Kasumi-1 (cell line): Measurements from ENCODE around the gene LPAR3.
A peak's percentile ranks its signal among the peaks of the same experiment; 100 is the strongest.

Source experiments
- DNase-seq, 2 experiments: peaks; one replicate each; lab custom pipeline; 2025; lab: John Stamatoyannopoulos, UW

The LPAR3 gene

GRCh38 chr1:84856726-84857270 lies 36.2 kb downstream of the LPAR3 start:
- DNase-seq: no peak

GRCh38 chr1:84855691-84856630 lies 37.0 kb downstream of the LPAR3 start:
- DNase-seq: no peak

GRCh38 chr1:84855168-84855567 lies 37.8 kb downstream of the LPAR3 start:
- no peak for DNase-seq

- peak; percentile 93 to 94 for DNase-seq
Measured at GRCh38 chr1:84853741-84854721, 39.0 kb downstream of the LPAR3 start.

- DNase-seq: no peak
Measured at GRCh38 chr1:84851839-84852238, 41.2 kb downstream of the LPAR3 start.

- DNase-seq: no peak
Measured at GRCh38 chr1:84849357-84849975, 43.5 kb downstream of the LPAR3 start.

GRCh38 chr1:84847253-84848250 lies 45.5 kb downstream of the LPAR3 start:
- DNase-seq: peak; percentile 40 to 45

- no peak for DNase-seq
Measured at GRCh38 chr1:84846387-84846786, 46.6 kb downstream of the LPAR3 start.

GRCh38 chr1:84845357-84845756 lies 47.6 kb downstream of the LPAR3 start:
- no peak for DNase-seq

GRCh38 chr1:84844094-84844493 lies 48.9 kb downstream of the LPAR3 start:
- no peak for DNase-seq

GRCh38 chr1:84842748-84843231 lies 50.2 kb downstream of the LPAR3 start:
- no peak for DNase-seq

GRCh38 chr1:84841971-84842370 lies 51.0 kb downstream of the LPAR3 start:
- no peak for DNase-seq

- DNase-seq: no peak
Measured at GRCh38 chr1:84840346-84840745, 52.7 kb downstream of the LPAR3 start.

GRCh38 chr1:84839544-84839943 lies 53.5 kb downstream of the LPAR3 start:
- DNase-seq: no peak

GRCh38 chr1:84836145-84836544 lies 56.9 kb downstream of the LPAR3 start:
- peak; percentile 4 to 16 for DNase-seq

- DNase-seq: no peak
Measured at GRCh38 chr1:84835169-84835568, 57.8 kb downstream of the LPAR3 start.

GRCh38 chr1:84834419-84835064 lies 58.5 kb downstream of the LPAR3 start:
- DNase-seq: no peak

- DNase-seq: no peak
Measured at GRCh38 chr1:84833194-84833593, 59.8 kb downstream of the LPAR3 start.

- no peak for DNase-seq
Measured at GRCh38 chr1:84830136-84830535, 62.9 kb downstream of the LPAR3 start.

GRCh38 chr1:84827976-84828375 lies 65.0 kb downstream of the LPAR3 start:
- no peak for DNase-seq
